ENCODE measurements around the gene KDM1B.

- no peak for TF ChIP-seq POLR2AphosphoS5 (IDR thresholded peaks at IDR 0.05; ENCODE audit: low read depth, low read length)
- TF ChIP-seq SIN3A (IDR thresholded peaks at IDR 0.05; ENCODE audit: borderline replicate concordance, insufficient read depth, low read length) = no peak
- no peak for TF ChIP-seq TAF1 (IDR thresholded peaks at IDR 0.05; ENCODE audit: borderline replicate concordance, insufficient read depth, low read length)
- TF ChIP-seq REST (IDR thresholded peaks at IDR 0.05; ENCODE audit: insufficient read depth in 1 of 2, low read depth in 2 of 2, low read length in 2 of 2) = no peak
These were observed 52.2 kb downstream of the KDM1B start for GRCh38 chr6:18207438-18207837.
